ENCODE measurements around the gene SVEP1. TPM values are rescaled to one million over a fixed set of nuclear protein-coding genes. Genes with fewer than 3 reads are reported as not detected.

SVEP1 gene
- total and polyA plus RNA-seq, 10 donors, result 0.98 to 44.9 (median 25.8) TPM

DNA sequence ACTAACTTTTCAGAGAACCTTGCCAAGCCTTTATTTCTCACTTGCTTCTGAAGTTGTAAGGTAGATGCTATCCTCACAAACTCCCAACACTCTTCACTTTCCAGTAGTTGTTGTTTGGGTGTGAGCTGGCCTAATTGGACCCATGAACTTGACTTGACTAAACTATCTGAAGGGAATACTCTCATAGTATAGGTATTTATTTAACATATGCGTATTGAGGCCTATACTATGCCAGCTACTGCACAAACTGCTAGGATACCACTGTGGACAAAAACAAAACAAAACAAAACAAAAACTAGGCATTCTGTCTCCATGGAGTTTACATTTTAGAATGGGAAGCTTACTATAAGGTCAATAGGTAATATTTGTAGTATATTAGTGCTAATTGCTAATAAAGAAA lies 243.2 kb downstream of the SVEP1 start:
- Histone ChIP-seq H3K4me3 (no peak overlapping the region), H3K27me3 (replicated peaks in 1 of 7) (no peaks in the 10 kb centered on the region), H3K27ac (no peak overlapping the region), H3K36me3 (no peaks in the 10 kb centered on the region), H3K9me3 (no peaks in the 10 kb centered on the region), H3K4me1 (no peaks in the 10 kb centered on the region)
- TF ChIP-seq POLR2A (IDR thresholded peaks at IDR 0.05) (no peak), POLR2AphosphoS5 (IDR thresholded peaks at IDR 0.05) (no peak)
- TF ChIP-seq, protein P1, sequence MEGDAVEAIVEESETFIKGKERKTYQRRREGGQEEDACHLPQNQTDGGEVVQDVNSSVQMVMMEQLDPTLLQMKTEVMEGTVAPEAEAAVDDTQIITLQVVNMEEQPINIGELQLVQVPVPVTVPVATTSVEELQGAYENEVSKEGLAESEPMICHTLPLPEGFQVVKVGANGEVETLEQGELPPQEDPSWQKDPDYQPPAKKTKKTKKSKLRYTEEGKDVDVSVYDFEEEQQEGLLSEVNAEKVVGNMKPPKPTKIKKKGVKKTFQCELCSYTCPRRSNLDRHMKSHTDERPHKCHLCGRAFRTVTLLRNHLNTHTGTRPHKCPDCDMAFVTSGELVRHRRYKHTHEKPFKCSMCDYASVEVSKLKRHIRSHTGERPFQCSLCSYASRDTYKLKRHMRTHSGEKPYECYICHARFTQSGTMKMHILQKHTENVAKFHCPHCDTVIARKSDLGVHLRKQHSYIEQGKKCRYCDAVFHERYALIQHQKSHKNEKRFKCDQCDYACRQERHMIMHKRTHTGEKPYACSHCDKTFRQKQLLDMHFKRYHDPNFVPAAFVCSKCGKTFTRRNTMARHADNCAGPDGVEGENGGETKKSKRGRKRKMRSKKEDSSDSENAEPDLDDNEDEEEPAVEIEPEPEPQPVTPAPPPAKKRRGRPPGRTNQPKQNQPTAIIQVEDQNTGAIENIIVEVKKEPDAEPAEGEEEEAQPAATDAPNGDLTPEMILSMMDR (IDR thresholded peaks at IDR 0.05 in 8 of 11, conservative IDR thresholded peaks at IDR 0.05 in 3 of 11), result no peak
- DNase-seq, result no peak
- intact Hi-C loops (cut with DNase I; ENCODE audit: low total_unique reads), result no loop called here
- 88 to 97% (median 92%) methylated on average over 1 of the region's 1 CpG for WGBS, 5 donors

DNA sequence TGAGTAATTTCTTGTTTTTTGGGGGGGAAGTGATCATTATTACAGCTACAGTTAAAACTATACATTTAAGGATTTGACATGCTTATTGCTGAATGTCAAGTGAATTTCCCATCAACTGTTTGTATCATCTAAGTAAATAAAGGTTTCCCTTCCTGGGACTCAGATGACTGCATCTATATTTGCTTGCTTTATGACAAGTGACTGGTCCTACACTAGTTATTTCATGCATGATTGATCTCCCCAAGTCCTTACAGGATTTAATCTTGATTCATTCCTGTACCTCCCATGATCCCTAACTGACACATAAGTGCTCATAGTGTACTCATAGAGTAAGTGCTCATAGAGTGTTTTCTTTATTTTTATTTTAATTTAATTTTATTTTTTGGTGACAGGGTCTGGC lies 244.7 kb downstream of the SVEP1 start:
- no peaks in the 10 kb centered on the region for H3K27me3 ChIP-seq (replicated peaks in 1 of 7)
- H3K36me3 ChIP-seq, result no peaks in the 10 kb centered on the region
- TF ChIP-seq, protein P1 (IDR thresholded peaks at IDR 0.05 in 8 of 11, conservative IDR thresholded peaks at IDR 0.05 in 3 of 11), result no peak
- TF ChIP-seq POLR2A (IDR thresholded peaks at IDR 0.05), result no peak
- no peak for TF ChIP-seq POLR2AphosphoS5 (IDR thresholded peaks at IDR 0.05)
- no peak overlapping the region for H3K27ac ChIP-seq
- intact Hi-C loops (cut with DNase I; ENCODE audit: low total_unique reads), result no loop called here
- no peak overlapping the region for H3K4me3 ChIP-seq
- DNase-seq, result no peak
- H3K9me3 ChIP-seq, result no peaks in the 10 kb centered on the region
- peaks cover 0 to 7% (median 2%) of the 10 kb centered on the region in 6 donors for H3K4me1 ChIP-seq

DNA sequence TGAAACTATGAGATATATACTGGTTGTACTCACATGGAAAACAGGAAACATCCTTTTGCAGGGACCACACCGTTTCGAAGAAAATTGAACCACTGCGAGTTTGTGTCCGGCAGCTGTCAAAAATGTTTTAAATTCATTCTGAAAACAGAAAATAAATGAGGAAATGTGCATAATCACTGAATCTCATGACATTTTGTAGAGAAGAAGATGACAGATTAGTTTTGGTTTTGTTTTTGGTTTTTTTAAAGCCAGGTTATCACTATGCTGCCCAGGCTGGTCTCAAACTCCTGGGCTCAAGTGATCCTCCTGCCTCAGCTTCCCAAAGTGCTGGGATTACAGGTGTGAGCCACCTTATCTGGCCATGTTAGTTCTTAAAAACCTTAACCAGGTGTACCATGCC lies 245.4 kb downstream of the SVEP1 start:
- no peak for TF ChIP-seq POLR2A (IDR thresholded peaks at IDR 0.05)
- TF ChIP-seq, protein P1 (IDR thresholded peaks at IDR 0.05 in 8 of 11, conservative IDR thresholded peaks at IDR 0.05 in 3 of 11), result no peak
- no peak for TF ChIP-seq POLR2AphosphoS5 (IDR thresholded peaks at IDR 0.05)
- intact Hi-C loops (cut with DNase I; ENCODE audit: low total_unique reads), result no loop called here
- DNase-seq, result no peak
- H3K27me3 ChIP-seq (replicated peaks in 1 of 7), result no peaks in the 10 kb centered on the region
- H3K27ac ChIP-seq, result peak overlapping the region in 1 of 8 donors; percentile 24
- no peak overlapping the region for H3K4me3 ChIP-seq
- peaks cover 0 to 11% (median 2%) of the 10 kb centered on the region in 6 donors for H3K4me1 ChIP-seq
- no peaks in the 10 kb centered on the region for H3K9me3 ChIP-seq
- WGBS, 5 donors, result 25 to 39% (median 30%) methylated on average over 4 of the region's 4 CpGs
- no peaks in the 10 kb centered on the region for H3K36me3 ChIP-seq

DNA sequence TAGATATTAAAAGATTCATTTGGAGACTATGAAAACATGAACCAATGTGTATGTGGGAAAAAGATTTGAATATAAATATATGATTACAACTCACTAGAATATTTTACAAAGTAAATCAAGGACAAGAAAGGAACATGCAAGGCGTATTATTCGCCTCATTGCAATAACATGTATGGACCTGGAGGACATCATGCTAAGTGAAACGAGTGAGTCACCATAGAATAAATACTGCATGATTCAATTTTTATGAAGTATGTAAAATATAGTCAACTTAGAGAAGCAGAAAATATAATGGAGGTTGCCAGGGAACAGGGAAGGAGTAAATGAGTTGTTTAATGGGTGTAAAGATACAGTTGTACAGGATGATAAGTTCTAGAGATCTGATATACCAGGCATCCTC lies 246.8 kb downstream of the SVEP1 start:
- H3K4me1 ChIP-seq, result peaks cover 0 to 11% (median 2%) of the 10 kb centered on the region in 6 donors
- WGBS, 5 donors, result 88 to 96% (median 91%) methylated on average over 3 of the region's 3 CpGs

More for the DNA sequence above, 246.8 kb downstream of the SVEP1 start:
- Histone ChIP-seq H3K4me3 (no peak overlapping the region), H3K27me3 (replicated peaks in 1 of 7) (no peaks in the 10 kb centered on the region), H3K27ac (no peak overlapping the region), H3K36me3 (no peaks in the 10 kb centered on the region), H3K9me3 (no peaks in the 10 kb centered on the region)
- intact Hi-C loops (cut with DNase I; ENCODE audit: low total_unique reads), result no loop called here
- DNase-seq, result no peak
- TF ChIP-seq POLR2A (IDR thresholded peaks at IDR 0.05), result no peak
- TF ChIP-seq POLR2AphosphoS5 (IDR thresholded peaks at IDR 0.05), result no peak
- TF ChIP-seq, protein P1 (IDR thresholded peaks at IDR 0.05 in 8 of 11, conservative IDR thresholded peaks at IDR 0.05 in 3 of 11), result no peak
